ENCODE measurements around the gene HOXB7.

The HOXB7 gene

DNA sequence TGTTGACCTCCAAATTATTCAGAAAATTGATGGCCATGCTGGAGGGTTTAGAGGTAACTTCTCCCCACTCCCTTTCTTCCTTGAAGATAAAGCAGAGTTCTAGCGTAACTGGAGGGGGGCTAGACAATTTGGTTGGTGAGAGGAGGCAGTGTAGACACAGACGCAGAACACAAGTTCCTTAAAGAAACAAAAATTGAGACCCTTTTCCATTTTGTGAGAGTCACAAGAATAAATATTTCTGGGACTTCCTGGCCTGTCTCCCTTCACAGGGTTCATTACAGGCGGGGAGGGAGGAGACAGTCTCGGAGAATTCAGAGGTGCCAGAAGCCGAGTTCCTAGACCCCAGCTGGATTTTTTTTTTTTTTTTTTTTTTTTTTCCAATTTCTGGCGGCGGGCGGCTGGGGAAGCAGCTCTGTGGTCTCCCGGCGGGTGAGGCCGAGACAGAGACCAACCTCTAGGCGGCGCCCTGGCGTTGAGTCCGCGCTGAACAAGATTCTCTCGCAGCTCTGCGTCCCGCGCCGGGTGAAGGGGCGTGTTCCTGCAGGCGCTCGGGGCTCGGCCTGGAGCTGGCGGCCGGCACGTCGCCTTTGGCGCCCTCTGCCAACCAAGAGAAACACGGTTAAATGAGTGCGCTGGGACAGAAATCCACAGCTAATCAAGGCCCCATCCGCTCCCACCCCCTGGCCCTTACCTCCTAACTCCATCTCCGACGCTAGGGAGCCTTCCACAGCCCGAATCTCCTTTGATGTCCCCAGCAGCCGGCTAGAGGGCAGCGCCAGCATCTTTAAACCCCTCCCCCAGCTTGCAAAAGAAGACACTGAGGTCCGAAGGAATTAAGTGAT is 25.6 kb upstream of the HOXB7 start:
- H3K4me3 ChIP-seq (ENCODE audit: low read depth, low read length), result no peak overlapping the region
- TF ChIP-seq, protein P1, sequence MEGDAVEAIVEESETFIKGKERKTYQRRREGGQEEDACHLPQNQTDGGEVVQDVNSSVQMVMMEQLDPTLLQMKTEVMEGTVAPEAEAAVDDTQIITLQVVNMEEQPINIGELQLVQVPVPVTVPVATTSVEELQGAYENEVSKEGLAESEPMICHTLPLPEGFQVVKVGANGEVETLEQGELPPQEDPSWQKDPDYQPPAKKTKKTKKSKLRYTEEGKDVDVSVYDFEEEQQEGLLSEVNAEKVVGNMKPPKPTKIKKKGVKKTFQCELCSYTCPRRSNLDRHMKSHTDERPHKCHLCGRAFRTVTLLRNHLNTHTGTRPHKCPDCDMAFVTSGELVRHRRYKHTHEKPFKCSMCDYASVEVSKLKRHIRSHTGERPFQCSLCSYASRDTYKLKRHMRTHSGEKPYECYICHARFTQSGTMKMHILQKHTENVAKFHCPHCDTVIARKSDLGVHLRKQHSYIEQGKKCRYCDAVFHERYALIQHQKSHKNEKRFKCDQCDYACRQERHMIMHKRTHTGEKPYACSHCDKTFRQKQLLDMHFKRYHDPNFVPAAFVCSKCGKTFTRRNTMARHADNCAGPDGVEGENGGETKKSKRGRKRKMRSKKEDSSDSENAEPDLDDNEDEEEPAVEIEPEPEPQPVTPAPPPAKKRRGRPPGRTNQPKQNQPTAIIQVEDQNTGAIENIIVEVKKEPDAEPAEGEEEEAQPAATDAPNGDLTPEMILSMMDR (IDR thresholded peaks at IDR 0.05; ENCODE audit: low read depth, low read length, missing control alignments), result peak; percentile 41
- in situ Hi-C loops (cut with HindIII; ENCODE audit: low sequenced_read_pairs), result no loop called here
- DNase-seq (ENCODE audit: low read depth), result no peak

DNA sequence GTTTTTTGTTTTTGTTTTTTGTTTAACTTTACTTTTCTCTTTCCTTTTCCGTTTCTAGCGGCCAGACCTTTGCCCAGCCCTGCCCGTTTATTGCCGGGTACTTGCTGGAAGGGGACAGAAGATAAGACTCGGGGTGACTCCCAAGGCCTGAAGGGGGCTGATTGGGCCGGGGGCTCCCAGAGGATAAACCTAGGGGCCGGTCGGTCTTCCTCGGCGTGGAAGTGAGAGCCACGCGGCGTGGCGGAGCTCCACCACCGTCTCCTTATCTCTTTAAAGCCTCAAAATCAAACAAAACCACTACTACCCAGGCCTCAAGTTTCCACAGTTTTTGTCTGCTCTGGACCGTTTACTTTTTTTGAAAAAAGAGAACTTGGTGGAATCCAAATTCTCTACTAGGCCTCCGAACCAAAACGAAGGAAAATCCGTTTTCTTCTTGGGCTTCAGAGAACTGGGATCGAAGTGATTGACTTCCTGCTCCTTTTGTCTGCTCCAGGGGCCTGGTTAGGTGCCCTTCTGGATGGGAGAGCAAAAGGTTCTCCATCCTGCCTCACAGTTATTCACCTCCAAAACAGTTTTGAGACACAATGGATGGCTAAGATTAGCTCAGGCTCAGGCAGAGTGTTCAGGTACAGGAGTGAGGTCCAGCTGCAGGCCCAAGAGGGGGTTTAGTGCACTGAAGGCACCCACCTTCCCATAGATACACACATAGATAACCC is 23.8 kb upstream of the HOXB7 start:
- in situ Hi-C loops (cut with HindIII; ENCODE audit: low sequenced_read_pairs), result no loop called here
- TF ChIP-seq, protein P1 (IDR thresholded peaks at IDR 0.05; ENCODE audit: low read depth, low read length, missing control alignments), result no peak
- no peak for DNase-seq (ENCODE audit: low read depth)
- H3K4me3 ChIP-seq (ENCODE audit: low read depth, low read length), result no peak overlapping the region

DNA sequence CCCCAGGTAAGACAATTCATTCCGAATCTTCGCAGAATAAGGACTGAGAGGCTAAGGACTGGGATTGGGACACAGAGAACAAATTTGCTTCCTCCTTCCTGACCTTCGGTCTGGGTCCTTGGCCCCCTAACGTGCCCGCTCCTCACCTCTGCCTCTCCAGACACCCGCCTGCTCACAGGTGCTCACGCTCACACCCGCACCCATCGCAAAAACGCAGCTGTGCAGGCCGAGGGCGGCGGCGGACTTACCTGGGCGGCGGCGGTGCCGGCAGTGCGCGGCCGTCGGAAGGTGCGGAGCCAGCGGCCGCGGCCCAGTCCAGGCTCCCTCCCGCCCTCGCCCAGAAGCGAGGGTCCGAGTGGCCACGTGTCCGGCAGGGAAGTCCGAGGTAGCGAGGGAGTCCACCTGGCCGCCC is 22.5 kb upstream of the HOXB7 start:
- H3K4me3 ChIP-seq (ENCODE audit: low read depth, low read length), result no peak overlapping the region
- in situ Hi-C loops (cut with HindIII; ENCODE audit: low sequenced_read_pairs), result no loop called here
- DNase-seq (ENCODE audit: low read depth), result no peak
- TF ChIP-seq, protein P1 (IDR thresholded peaks at IDR 0.05; ENCODE audit: low read depth, low read length, missing control alignments), result no peak

DNA sequence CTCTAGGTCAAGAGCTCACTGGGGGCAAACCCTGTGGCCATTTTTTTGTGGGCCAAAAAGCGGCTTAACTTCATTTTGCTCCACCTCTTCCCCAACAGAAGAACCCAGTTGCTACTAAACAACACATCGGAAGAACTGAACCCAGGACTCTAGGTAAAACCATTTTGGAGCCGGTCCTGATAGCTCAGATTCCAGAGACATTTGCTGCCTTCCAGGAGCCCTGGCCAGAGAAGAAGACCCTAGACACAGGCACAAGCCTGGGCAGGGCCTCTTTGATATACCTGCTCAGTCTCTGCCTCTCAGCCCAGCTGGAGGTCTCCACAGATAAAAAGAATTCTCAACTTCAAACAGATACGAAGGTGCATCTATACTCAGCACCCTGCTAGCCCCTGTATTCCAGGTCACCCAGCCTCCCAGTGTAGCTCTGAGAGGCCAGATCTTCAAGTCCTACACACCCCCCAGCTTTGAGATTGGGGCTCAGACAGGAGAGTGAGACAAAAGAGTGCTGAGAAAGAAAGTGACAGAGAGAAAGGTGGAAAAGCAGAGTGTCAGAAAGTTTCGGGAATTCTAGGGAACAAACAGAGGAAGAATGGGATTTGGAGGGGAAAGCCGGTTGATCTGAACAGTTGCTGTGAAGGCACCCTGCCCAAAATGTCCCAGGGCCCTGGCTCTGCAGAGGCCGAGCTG is 21.9 kb upstream of the HOXB7 start:
- no peak for DNase-seq (ENCODE audit: low read depth)
- no peak overlapping the region for H3K4me3 ChIP-seq (ENCODE audit: low read depth, low read length)
- TF ChIP-seq, protein P1 (IDR thresholded peaks at IDR 0.05; ENCODE audit: low read depth, low read length, missing control alignments), result no peak
- in situ Hi-C loops (cut with HindIII; ENCODE audit: low sequenced_read_pairs), result no loop called here

DNA sequence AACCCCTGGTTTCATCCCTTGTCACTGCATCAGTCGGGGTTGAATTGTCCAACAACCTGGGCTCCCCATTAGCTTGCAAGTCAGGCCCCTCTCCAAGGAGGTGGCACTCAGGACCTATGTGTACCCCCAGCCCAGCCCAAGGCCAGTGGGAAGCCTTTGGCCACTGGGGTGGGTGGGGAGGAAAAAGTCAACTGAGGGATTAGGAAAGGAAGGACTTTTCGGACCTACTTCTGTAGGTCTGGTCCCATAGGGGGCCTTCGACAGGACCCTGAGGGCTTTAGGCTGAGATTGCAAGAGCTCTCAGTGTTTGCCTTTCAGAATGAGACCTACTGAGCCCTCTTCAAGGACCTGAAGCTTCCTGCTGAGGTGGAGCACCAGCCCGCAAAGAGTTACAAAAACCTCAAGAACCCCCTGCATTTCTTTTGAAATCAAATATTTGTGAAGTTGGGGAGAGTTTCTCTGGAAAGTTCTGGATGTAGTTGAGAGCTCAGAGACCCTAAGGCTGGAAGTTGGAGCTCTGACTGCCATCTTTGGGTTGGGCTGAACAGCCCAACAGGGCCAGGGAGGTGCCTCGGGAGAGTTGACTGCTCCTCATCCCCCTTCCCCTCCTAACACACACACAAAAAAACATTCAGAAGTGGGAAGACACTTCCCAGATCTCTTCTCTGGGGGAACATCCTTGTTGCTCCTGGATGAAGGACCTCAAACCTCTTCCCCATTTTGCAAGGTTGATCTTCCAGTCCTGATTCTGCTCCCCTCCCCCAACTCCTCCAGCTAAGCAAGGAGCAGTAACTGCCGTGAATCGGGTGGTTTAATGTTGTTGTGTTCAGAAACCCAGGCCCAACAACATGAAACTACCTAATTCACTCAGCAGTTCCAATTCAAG is 21.1 kb upstream of the HOXB7 start:
- in situ Hi-C loops (cut with HindIII; ENCODE audit: low sequenced_read_pairs), result no loop called here
- DNase-seq (ENCODE audit: low read depth), result no peak
- no peak overlapping the region for H3K4me3 ChIP-seq (ENCODE audit: low read depth, low read length)
- TF ChIP-seq, protein P1 (IDR thresholded peaks at IDR 0.05; ENCODE audit: low read depth, low read length, missing control alignments), result no peak
